Measurements from ENCODE around the gene ZNF318. TPM values are rescaled to one million over a fixed set of nuclear protein-coding genes. Genes with fewer than 3 reads are reported as not detected.
"Not testable (repeated sequence)": the region's sequence is repeated elsewhere in the genome, so short reads cannot be mapped to it uniquely, and the experiment has no call there.

The ZNF318 gene
- 10 to 100 TPM; 27.1 to 32.3 (median 28.4) TPM for polyA plus RNA-seq (ENCODE audit: insufficient read length in 4 of 4)

DNA sequence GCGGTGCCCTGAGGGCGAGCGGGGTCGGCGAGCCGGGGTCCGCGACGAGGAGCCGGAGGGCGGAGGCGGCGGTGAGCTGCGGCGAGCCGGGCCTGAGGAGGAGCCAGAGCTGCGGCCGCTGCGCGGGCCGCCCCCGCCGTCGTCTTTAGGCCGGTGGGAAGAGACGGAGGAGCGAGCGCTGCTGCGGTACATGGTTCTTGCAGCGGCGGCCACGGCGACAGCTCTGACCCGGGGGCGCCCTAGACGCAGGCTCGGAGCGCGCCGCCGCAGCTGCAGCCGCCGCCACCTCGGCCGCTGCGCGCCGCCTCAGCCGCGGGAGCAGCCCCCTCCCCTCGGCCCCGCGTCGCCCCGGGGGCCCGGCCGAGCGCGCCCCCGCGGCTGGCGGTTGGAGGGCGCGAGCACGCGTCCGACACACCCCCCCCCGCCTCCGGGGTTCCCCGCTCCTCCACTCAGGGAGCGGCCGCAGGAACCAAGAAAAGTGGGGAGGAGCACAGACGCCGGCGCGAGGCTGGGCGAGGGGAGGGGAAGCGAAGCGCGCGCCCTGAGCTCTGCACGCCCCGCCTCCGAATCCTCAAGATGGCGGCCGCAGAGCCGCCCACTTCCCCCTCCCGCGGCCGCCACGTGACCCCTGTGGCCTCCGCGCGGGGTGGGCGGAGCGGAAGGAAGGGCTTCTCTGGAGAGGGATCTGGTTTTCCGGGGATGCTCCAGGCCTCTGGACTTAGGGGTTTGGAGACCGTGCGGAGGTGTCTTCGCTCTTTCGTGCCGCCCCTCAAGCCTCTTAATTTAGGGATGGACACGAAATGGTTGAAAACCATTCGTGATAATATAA is at the start of gene ZNF318:
Gene ZNF318 (minus strand): TSS at position 474 of the 829 bp plus-strand sequence. CDS start 282 bp downstream, at position 192.
- peak; percentile 90 to 96 (median 94) for DNase-seq (ENCODE audit: low read depth in 4 of 4, low spot score in 3 of 4)

DNA sequence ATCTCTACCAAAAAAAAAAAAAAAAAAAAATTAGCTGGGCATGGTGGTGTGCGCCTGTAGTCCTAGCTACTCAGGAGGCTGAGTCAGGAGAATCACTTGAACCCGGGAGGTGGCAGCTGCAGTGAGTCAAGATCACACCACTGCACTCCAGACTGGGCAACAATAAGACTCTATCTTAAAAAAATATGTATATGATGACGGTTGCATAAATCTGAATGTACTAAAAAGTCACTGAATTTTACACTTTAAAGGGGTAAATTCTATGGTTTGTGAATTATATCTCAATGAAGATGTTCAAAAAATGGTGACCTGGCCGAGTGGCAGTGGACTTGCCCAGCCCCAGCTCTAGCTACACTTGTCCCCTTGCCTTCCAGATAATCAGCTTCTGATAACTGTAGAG is 47.5 kb upstream of the ZNF318 start:
- no peak for DNase-seq (ENCODE audit: low read depth in 4 of 4, low spot score in 3 of 4)

DNA sequence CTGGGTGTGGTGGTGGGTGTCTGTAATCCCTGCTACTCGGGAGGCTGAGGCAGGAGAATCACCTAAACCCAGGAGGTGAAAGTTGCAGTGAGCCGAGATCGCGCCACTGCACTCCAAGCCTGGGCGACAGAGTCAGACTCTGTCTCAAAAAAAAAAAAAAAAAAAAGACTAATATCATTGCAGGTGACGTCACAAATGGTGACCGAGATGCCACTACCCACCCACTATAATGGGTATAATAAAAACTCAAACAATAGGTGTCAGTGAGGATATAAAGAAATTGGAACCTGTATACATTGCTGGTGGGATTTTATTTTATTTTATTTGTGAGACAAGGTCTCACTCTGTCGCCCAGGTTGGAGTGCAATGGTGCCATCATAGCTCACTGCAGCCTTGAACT is 45.8 kb upstream of the ZNF318 start:
- not testable (repeated sequence) for DNase-seq (ENCODE audit: low read depth in 4 of 4, low spot score in 3 of 4)

GRCh38 chr6:43413002-43413401 is 43.6 kb upstream of the ZNF318 start:
- no peak for DNase-seq (ENCODE audit: low read depth in 4 of 4, low spot score in 3 of 4)

- no peak for DNase-seq (ENCODE audit: low read depth in 4 of 4, low spot score in 3 of 4)
Measured at GRCh38 chr6:43412541-43412940, 43.1 kb upstream of the ZNF318 start.

DNA sequence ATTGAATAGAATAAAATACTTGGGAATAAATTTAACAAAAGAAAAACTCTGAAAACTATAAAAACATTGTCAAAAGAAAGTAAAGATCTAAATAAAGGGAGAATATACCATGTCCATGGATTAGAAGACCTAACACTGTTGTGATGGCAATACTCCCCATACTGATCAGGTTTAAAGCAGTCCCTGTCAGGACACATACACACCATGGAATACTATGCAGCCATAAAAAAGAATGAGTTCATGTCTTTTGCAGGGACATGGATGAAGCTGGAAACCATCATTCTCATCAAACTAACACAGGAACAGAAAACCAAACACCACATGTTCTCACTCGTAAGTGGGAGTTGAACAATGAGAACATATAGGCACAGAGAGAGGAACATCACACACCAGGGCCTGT is 41.3 kb upstream of the ZNF318 start:
- DNase-seq (ENCODE audit: low read depth in 4 of 4, low spot score in 3 of 4), result not testable (repeated sequence)

DNA sequence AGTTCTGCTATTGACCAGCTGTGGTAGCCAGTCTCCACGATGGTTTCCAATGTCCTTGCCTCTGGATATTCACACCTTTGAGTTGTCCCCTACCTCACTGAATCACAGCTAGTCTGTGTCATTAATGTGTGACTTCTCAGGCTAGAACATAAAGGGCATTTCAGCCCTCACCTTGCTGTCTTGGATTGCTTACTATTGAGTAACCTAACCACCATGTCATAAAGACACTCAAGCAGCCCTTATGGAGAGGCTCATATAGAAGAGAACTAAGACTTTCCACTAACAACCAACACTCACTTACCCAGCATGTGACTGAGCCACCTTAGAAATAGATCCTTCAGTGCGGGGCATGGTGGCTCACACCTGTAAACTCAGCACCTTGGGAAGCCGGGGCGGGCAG is 38.8 kb upstream of the ZNF318 start:
- DNase-seq (ENCODE audit: low read depth in 4 of 4, low spot score in 3 of 4), result no peak

DNA sequence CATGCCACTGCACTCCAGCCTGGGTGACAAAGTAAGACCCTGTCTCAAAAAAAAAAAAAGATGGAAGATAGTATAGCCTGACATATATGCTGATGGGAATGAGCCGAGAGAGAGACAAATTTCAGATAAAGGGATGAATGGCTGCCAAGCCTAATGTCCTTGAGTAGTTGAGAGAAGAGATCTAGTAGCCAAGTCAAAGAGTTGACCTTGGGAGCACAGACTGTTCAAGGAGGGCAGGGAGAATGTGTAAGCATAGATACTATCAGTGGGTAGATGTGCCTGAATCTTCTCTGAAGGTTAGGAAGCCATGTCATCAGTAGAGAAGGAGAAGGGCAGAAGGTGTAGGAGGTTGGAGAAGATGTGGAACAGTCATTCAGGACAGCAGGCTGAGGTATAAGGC is 37.8 kb upstream of the ZNF318 start:
- DNase-seq (ENCODE audit: low read depth in 4 of 4, low spot score in 3 of 4), result no peak

DNA sequence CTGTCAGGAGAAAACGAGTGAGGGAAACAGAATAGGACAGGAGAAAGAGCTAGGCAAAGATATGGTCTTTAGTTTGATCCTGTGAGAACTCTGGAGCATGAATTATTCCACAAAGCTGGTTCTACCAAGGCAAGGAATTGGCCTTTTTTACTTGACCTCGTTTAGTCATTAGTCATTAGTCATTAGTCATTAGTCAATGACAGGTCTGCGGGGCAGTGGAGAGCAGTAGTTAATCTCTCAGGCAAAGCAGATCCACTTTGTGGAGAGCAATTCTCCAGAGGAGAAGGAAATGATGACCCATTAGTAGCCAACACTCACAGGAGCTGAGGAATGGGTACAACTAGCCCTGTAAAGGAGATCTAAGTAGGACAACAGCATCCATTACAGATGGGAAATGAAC is 35.9 kb upstream of the ZNF318 start:
- DNase-seq (ENCODE audit: low read depth in 4 of 4, low spot score in 3 of 4), result no peak

- DNase-seq (ENCODE audit: low read depth in 4 of 4, low spot score in 3 of 4), result no peak
Measured at GRCh38 chr6:43402820-43403219, 33.4 kb upstream of the ZNF318 start.

DNA sequence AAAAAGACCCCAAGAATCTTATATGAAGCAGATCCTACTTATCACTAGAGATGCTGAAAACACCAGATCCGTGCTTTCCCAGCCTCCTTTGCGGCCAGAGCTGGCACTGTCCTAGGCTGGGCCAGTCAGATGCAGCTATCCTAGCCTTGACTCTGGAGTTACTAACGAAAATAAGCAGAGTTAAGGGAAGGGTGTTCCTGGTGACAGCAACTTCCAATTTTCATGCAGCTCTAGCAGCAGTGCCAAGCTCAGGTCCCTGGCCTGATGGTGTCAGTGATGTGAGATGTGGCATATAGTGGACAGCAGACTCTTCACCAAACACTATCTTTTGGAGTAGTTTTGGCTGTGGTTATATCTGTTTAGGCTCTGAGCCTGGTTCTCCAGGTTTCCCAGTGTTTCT is 32.3 kb upstream of the ZNF318 start:
- no peak for DNase-seq (ENCODE audit: low read depth in 4 of 4, low spot score in 3 of 4)

DNA sequence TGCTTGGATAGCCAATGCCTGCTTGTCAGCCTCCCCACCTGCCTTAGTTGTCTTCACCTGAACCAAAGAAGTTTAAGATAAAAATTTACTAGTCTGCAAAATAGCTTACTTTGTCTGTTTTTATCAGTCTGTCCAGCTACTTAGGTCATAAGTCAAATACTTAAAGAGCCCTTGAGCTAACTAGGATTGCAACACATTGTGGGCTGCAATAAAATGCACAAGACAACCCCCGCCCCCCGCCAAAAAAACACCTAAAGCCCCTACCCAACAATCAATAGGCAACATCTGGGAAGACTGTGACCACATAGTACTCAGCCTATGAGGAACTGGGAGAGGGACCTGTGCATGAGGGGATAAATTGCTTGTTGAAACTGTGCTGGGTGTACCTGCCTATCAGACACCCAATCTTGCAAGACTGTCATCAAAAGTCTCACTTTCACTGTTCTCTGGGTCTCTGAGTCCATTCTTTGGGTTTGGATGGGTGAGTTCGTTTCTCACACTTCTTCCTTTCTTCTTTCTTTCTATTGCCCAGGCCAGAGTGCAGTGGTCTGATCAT is 30.6 kb upstream of the ZNF318 start:
- DNase-seq (ENCODE audit: low read depth in 4 of 4, low spot score in 3 of 4), result no peak

DNA sequence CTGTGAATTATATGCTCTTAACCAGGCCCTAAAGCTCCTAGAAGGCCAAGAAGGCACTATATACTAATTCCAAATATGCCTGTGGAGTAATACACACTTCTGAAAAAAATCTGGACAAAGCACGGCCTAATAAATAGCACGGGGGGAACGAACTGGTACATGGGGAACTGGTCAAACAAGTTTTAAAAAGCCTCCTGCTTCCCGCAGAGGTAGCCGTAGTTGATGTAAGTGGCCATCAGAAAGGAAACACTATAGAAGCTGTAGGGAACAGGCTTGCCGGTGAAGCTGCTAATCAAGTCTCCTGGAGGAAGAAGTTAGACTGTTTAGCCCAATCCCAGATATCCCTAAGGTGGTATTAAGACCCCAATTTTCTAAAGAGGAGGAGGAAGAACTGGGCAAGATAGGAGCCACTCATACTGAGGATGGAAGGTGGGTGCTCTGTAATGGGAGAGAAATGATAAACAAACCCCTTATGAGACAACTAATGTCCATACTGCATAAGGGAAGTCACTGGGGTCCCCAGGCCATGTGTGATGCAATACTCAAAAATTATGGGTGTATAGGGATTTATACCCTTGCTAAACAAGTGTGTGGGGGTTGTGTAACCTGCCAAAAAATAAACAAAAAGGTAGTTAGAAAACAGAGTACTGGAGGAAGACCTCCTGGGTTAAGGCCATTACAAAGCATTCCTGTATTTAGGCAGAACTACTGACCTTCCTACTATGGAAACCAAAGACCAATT is 27.1 kb upstream of the ZNF318 start:
- peak in 1 of 4 donors; percentile 30 for DNase-seq (ENCODE audit: low read depth in 4 of 4, low spot score in 3 of 4)

DNA sequence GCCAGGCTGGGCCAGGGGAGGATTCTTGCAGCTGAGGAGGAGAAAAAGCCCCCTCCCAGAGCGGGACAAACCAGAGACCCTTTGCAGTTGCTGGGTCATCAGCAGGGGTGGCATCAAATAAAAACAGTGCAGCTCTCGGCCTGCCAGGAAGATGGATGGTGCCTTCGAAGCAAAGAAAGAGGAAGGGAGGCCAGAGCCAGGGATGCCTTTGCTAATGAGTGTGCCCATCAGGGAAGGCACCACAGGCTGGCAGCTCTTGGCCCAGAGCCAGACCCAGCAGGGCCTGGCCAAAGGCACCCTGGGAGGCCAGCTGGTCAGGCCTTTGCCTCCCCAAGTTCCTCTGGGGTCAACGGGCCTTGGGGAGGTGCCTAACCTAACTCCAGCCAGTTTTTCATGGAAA is 26.3 kb upstream of the ZNF318 start:
- DNase-seq (ENCODE audit: low read depth in 4 of 4, low spot score in 3 of 4), result no peak

DNA sequence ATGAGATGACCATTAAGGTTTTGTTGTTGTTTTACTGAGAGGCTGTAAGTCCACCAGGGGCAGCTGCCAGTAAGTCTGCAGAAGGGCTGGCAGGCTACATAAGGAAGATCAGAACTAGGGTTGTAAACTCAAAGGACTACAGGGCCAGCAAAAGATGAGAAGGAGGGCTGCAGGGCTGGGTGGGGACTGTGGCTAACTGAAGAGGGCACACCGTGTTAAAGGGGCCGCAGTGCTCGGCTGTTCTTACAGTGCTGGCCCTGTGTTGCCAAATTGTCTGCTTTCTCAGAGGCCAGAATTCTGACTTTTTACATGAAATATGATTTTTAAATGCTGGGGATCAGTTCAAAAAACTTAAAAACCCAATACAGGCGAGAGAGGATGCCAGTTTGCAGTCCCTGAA is 25.5 kb upstream of the ZNF318 start:
- DNase-seq (ENCODE audit: low read depth in 4 of 4, low spot score in 3 of 4), result no peak

GRCh38 chr6:43393602-43394001 is 24.2 kb upstream of the ZNF318 start:
- no peak for DNase-seq (ENCODE audit: low read depth in 4 of 4, low spot score in 3 of 4)

DNA sequence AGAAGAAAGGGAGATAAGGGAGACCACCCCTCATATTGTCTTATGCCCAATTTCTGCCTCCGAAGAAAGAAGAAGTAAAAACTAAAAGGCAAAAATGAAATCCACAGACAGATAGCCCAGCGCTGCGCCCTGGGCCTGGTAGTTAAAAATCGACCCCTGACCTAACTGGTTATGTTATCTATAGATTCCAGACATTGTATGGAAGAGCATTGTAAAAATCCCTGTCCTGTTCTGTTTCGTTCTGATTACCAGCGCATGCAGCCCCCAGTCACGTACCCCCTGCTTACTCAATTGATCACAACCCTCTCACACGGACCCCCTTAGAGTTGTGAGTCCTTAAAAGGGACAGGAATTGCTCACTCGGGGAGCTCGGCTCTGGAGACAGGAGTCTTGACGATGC is 23.7 kb upstream of the ZNF318 start:
- not testable (repeated sequence) for DNase-seq (ENCODE audit: low read depth in 4 of 4, low spot score in 3 of 4)

- DNase-seq (ENCODE audit: low read depth in 4 of 4, low spot score in 3 of 4), result no peak
Measured at GRCh38 chr6:43391440-43392031, 22.1 kb upstream of the ZNF318 start.

- not testable (repeated sequence) for DNase-seq (ENCODE audit: low read depth in 4 of 4, low spot score in 3 of 4)
Measured at GRCh38 chr6:43390753-43391439, 21.4 kb upstream of the ZNF318 start.

- no peak for DNase-seq (ENCODE audit: low read depth in 4 of 4, low spot score in 3 of 4)
Measured at GRCh38 chr6:43389730-43390295, 20.4 kb upstream of the ZNF318 start.

Measured in left renal pelvis (tissue), 4 donors.